ENCODE data around the gene CCDC192.

DNA sequence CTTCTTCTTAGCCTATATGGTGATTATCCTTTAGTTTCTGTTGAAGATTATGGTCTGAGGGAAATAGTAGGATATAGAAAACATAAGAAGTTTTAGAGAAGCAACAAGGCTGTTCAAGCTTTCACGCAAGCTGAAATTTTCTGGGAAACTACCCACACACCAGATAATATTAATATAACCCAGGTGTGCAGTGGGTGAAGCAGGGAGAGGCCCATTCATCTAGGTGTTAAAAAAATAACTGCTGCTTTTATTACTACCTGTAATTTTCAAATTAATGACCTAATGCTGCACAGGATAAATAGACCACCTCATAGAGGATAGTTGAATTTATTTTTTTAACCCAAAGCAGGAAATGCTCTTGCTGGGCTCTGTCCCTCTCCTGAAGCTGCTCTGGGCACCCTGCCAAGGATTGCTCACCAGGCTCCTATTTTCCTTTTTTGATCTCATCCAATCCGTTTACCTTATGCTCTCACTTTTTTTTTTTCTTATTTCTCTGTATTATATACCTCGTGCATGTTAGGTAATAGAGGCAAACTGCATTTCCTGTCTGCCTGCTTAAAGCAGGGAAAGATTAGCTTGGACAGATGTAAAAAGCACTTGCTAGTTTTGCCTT, 256.1 kb downstream of the CCDC192 start:
- TF ChIP-seq, protein P1, sequence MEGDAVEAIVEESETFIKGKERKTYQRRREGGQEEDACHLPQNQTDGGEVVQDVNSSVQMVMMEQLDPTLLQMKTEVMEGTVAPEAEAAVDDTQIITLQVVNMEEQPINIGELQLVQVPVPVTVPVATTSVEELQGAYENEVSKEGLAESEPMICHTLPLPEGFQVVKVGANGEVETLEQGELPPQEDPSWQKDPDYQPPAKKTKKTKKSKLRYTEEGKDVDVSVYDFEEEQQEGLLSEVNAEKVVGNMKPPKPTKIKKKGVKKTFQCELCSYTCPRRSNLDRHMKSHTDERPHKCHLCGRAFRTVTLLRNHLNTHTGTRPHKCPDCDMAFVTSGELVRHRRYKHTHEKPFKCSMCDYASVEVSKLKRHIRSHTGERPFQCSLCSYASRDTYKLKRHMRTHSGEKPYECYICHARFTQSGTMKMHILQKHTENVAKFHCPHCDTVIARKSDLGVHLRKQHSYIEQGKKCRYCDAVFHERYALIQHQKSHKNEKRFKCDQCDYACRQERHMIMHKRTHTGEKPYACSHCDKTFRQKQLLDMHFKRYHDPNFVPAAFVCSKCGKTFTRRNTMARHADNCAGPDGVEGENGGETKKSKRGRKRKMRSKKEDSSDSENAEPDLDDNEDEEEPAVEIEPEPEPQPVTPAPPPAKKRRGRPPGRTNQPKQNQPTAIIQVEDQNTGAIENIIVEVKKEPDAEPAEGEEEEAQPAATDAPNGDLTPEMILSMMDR (conservative IDR thresholded peaks at IDR 0.05; ENCODE audit: low read length), result no peak
- no peak for TF ChIP-seq EZH2phosphoT487 (IDR thresholded peaks at IDR 0.05; ENCODE audit: borderline replicate concordance)

Measured in Loucy (cell line).